ENCODE results near the gene RNF19B.

The RNF19B gene

GRCh38 chr1:32972814-32973428, 8.3 kb upstream of the RNF19B start:
- Histone ChIP-seq H3K4me1 (ENCODE audit: control insufficient read depth, insufficient read depth, low read depth, low read length) (peaks cover 6% of the 10 kb centered on the region), H3K27ac (ENCODE audit: low read length, poor library complexity, severe bottlenecking) (no peak overlapping the region), H3K4me3 (ENCODE audit: insufficient read depth in 1 of 2, low read depth in 1 of 2, low read length in 2 of 2) (peak overlapping the region; percentile 55 to 81), H4K91ac (ENCODE audit: low read length) (peak overlapping the region; percentile 84), H3K18ac (ENCODE audit: low read depth in 1 of 2, low read length in 2 of 2) (peak overlapping the region; percentile 64 to 76), H3K27me3 (ENCODE audit: control insufficient read depth in 1 of 2, insufficient read depth in 1 of 2, low read length in 2 of 2) (peaks cover 0 to 23% of the 10 kb centered on the region in 2 experiments), H2AK5ac (ENCODE audit: low read length, severe bottlenecking) (no peak overlapping the region), H4K8ac (ENCODE audit: low read length) (peak overlapping the region; percentile 92), H3K9me3 (ENCODE audit: control insufficient read depth, low read length) (no peaks in the 10 kb centered on the region), H3K4me2 (ENCODE audit: low read length, poor library complexity, severe bottlenecking) (peak overlapping the region; percentile 89), H3K79me1 (replicated peaks; ENCODE audit: low read length, poor library complexity, severe bottlenecking) (no peaks in the 10 kb centered on the region), H3K14ac (ENCODE audit: low read length in 2 of 2) (peak overlapping the region in 1 of 2 experiments; percentile 82), H3K36me3 (ENCODE audit: control insufficient read depth in 1 of 2, insufficient read depth in 2 of 2, low read depth in 1 of 2, low read length in 2 of 2) (no peaks in the 10 kb centered on the region), H3K4ac (ENCODE audit: low read depth in 1 of 2, low read length in 2 of 2) (peak overlapping the region; percentile 19 to 80), H2BK5ac (ENCODE audit: low read depth, low read length, poor library complexity, severe bottlenecking) (no peak overlapping the region), H2BK15ac (ENCODE audit: low read depth, poor library complexity, severe bottlenecking) (peak overlapping the region; percentile 85), H2AFZ (ENCODE audit: low read depth, low read length) (peak overlapping the region; percentile 11), H2BK12ac (ENCODE audit: low read length in 2 of 2) (peak overlapping the region in 1 of 2 experiments; percentile 90), H2BK120ac (ENCODE audit: low read depth, low read length) (peak overlapping the region; percentile 90), H3K23ac (ENCODE audit: low read length in 2 of 2) (no peak overlapping the region), H3K9ac (ENCODE audit: low read length) (peak overlapping the region; percentile 89)
- WGBS, result under 1% methylated on average over 47 of the region's 58 CpGs
- DNase-seq, result peak; percentile 62

GRCh38 chr1:32971576-32971975, 7.0 kb upstream of the RNF19B start:
- Histone ChIP-seq H3K36me3 (ENCODE audit: control insufficient read depth in 1 of 2, insufficient read depth in 2 of 2, low read depth in 1 of 2, low read length in 2 of 2) (no peaks in the 10 kb centered on the region), H3K4ac (ENCODE audit: low read depth in 1 of 2, low read length in 2 of 2) (no peak overlapping the region), H2BK15ac (ENCODE audit: low read depth, poor library complexity, severe bottlenecking) (no peak overlapping the region), H2BK5ac (ENCODE audit: low read depth, low read length, poor library complexity, severe bottlenecking) (no peak overlapping the region), H4K91ac (ENCODE audit: low read length) (no peak overlapping the region), H2BK120ac (ENCODE audit: low read depth, low read length) (no peak overlapping the region), H2BK12ac (ENCODE audit: low read length in 2 of 2) (no peak overlapping the region), H3K27me3 (ENCODE audit: control insufficient read depth in 1 of 2, insufficient read depth in 1 of 2, low read length in 2 of 2) (peaks cover 0 to 36% of the 10 kb centered on the region in 2 experiments), H3K79me1 (replicated peaks; ENCODE audit: low read length, poor library complexity, severe bottlenecking) (no peaks in the 10 kb centered on the region), H2AK5ac (ENCODE audit: low read length, severe bottlenecking) (no peak overlapping the region), H3K4me3 (ENCODE audit: insufficient read depth in 1 of 2, low read depth in 1 of 2, low read length in 2 of 2) (no peak overlapping the region), H3K4me1 (ENCODE audit: control insufficient read depth, insufficient read depth, low read depth, low read length) (peaks cover 6% of the 10 kb centered on the region), H3K23ac (ENCODE audit: low read length in 2 of 2) (no peak overlapping the region), H3K18ac (ENCODE audit: low read depth in 1 of 2, low read length in 2 of 2) (no peak overlapping the region), H3K14ac (ENCODE audit: low read length in 2 of 2) (no peak overlapping the region), H3K4me2 (ENCODE audit: low read length, poor library complexity, severe bottlenecking) (no peak overlapping the region), H4K8ac (ENCODE audit: low read length) (no peak overlapping the region), H3K9me3 (ENCODE audit: control insufficient read depth, low read length) (no peaks in the 10 kb centered on the region), H3K9ac (ENCODE audit: low read length) (no peak overlapping the region), H3K27ac (ENCODE audit: low read length, poor library complexity, severe bottlenecking) (no peak overlapping the region), H2AFZ (ENCODE audit: low read depth, low read length) (no peak overlapping the region)
- 80% methylated on average over 2 of the region's 3 CpGs for WGBS
- DNase-seq, result peak; percentile 43

- H3K4me1 ChIP-seq (ENCODE audit: control insufficient read depth, insufficient read depth, low read depth, low read length), result peaks cover 6% of the 10 kb centered on the region
- H2BK5ac ChIP-seq (ENCODE audit: low read depth, low read length, poor library complexity, severe bottlenecking), result no peak overlapping the region
- no peak overlapping the region for H4K8ac ChIP-seq (ENCODE audit: low read length)
- H2AFZ ChIP-seq (ENCODE audit: low read depth, low read length), result no peak overlapping the region
- WGBS, result 100% methylated on average over 1 of the region's 1 CpG
- no peak overlapping the region for H2BK12ac ChIP-seq (ENCODE audit: low read length in 2 of 2)
- no peak for DNase-seq
- no peak overlapping the region for H3K23ac ChIP-seq (ENCODE audit: low read length in 2 of 2)
- no peak overlapping the region for H2BK120ac ChIP-seq (ENCODE audit: low read depth, low read length)
- no peaks in the 10 kb centered on the region for H3K79me1 ChIP-seq (replicated peaks; ENCODE audit: low read length, poor library complexity, severe bottlenecking)
- H3K4ac ChIP-seq (ENCODE audit: low read depth in 1 of 2, low read length in 2 of 2), result no peak overlapping the region
- no peak overlapping the region for H3K9ac ChIP-seq (ENCODE audit: low read length)
- H3K27ac ChIP-seq (ENCODE audit: low read length, poor library complexity, severe bottlenecking), result no peak overlapping the region
- H3K4me3 ChIP-seq (ENCODE audit: insufficient read depth in 1 of 2, low read depth in 1 of 2, low read length in 2 of 2), result no peak overlapping the region
- no peaks in the 10 kb centered on the region for H3K9me3 ChIP-seq (ENCODE audit: control insufficient read depth, low read length)
- peaks cover 0 to 38% of the 10 kb centered on the region in 2 experiments for H3K27me3 ChIP-seq (ENCODE audit: control insufficient read depth in 1 of 2, insufficient read depth in 1 of 2, low read length in 2 of 2)
- no peaks in the 10 kb centered on the region for H3K36me3 ChIP-seq (ENCODE audit: control insufficient read depth in 1 of 2, insufficient read depth in 2 of 2, low read depth in 1 of 2, low read length in 2 of 2)
- H2AK5ac ChIP-seq (ENCODE audit: low read length, severe bottlenecking), result no peak overlapping the region
- H3K4me2 ChIP-seq (ENCODE audit: low read length, poor library complexity, severe bottlenecking), result no peak overlapping the region
- no peak overlapping the region for H3K14ac ChIP-seq (ENCODE audit: low read length in 2 of 2)
- no peak overlapping the region for H2BK15ac ChIP-seq (ENCODE audit: low read depth, poor library complexity, severe bottlenecking)
- no peak overlapping the region for H3K18ac ChIP-seq (ENCODE audit: low read depth in 1 of 2, low read length in 2 of 2)
- no peak overlapping the region for H4K91ac ChIP-seq (ENCODE audit: low read length)
Observed at GRCh38 chr1:32971156-32971555, 6.5 kb upstream of the RNF19B start.

- Histone ChIP-seq H2BK12ac (ENCODE audit: low read length in 2 of 2) (no peak overlapping the region), H2BK15ac (ENCODE audit: low read depth, poor library complexity, severe bottlenecking) (no peak overlapping the region), H3K79me1 (replicated peaks; ENCODE audit: low read length, poor library complexity, severe bottlenecking) (no peaks in the 10 kb centered on the region), H3K4me2 (ENCODE audit: low read length, poor library complexity, severe bottlenecking) (no peak overlapping the region), H4K8ac (ENCODE audit: low read length) (no peak overlapping the region), H2BK120ac (ENCODE audit: low read depth, low read length) (no peak overlapping the region), H3K23ac (ENCODE audit: low read length in 2 of 2) (no peak overlapping the region), H3K27me3 (ENCODE audit: control insufficient read depth in 1 of 2, insufficient read depth in 1 of 2, low read length in 2 of 2) (peaks cover 0 to 38% of the 10 kb centered on the region in 2 experiments), H4K91ac (ENCODE audit: low read length) (no peak overlapping the region), H3K27ac (ENCODE audit: low read length, poor library complexity, severe bottlenecking) (no peak overlapping the region), H2AFZ (ENCODE audit: low read depth, low read length) (no peak overlapping the region), H3K4ac (ENCODE audit: low read depth in 1 of 2, low read length in 2 of 2) (no peak overlapping the region), H3K4me3 (ENCODE audit: insufficient read depth in 1 of 2, low read depth in 1 of 2, low read length in 2 of 2) (no peak overlapping the region), H3K9me3 (ENCODE audit: control insufficient read depth, low read length) (no peaks in the 10 kb centered on the region), H2BK5ac (ENCODE audit: low read depth, low read length, poor library complexity, severe bottlenecking) (no peak overlapping the region), H3K18ac (ENCODE audit: low read depth in 1 of 2, low read length in 2 of 2) (no peak overlapping the region), H3K9ac (ENCODE audit: low read length) (no peak overlapping the region), H2AK5ac (ENCODE audit: low read length, severe bottlenecking) (no peak overlapping the region), H3K4me1 (ENCODE audit: control insufficient read depth, insufficient read depth, low read depth, low read length) (peaks cover 6% of the 10 kb centered on the region), H3K14ac (ENCODE audit: low read length in 2 of 2) (no peak overlapping the region), H3K36me3 (ENCODE audit: control insufficient read depth in 1 of 2, insufficient read depth in 2 of 2, low read depth in 1 of 2, low read length in 2 of 2) (no peaks in the 10 kb centered on the region)
- no peak for DNase-seq
Observed at GRCh38 chr1:32969566-32969965, 5.0 kb upstream of the RNF19B start.

Data from mesenchymal stem cell (in vitro differentiated cells and primary cell).